H4 (cell line): ENCODE measurements around the gene CBFA2T2. TPM values are rescaled to one million over a fixed set of nuclear protein-coding genes. Genes with fewer than 3 reads are reported as not detected.
"Not testable (repeated sequence)": the region's sequence is repeated elsewhere in the genome, so short reads cannot be mapped to it uniquely, and the experiment has no call there.

Source experiments
- DNase-seq: peaks from one replicate; pipeline ENCODE4 v3.0.0-alpha.2; 2015; ENCODE audit warnings: low spot score
- total RNA-seq: library from RNA; depleted of rRNA; stranded (reverse); fragments of >200 nt; shearing (Covaris generic); gene quantifications from 2 replicates; pipeline ENCODE4 v1.2.3, GENCODE V29; 2014

CBFA2T2 gene
- total RNA-seq, 1 experiment from 2014 or later, result 3.6 TPM

DNA sequence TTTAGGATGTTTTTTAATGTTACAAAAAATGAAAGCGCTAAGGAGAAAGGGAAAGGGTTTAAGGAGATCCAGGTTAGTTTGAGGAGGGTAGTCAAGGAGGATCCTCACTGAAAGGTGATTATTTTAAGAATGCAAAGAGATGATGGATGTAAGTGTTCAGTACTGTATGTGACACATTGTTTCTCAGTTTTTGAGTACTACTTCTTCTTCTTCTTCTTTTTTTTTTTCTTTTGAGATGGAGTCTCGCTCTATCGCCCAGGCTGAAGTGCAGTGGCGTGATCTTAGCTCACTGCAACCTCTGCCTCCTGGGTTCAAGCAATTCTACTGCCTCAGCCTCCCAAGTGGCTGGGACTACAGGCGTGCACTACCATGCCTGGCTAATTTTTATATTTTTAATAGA lies 83.4 kb downstream of the CBFA2T2 start:
- not testable (repeated sequence) for DNase-seq

DNA sequence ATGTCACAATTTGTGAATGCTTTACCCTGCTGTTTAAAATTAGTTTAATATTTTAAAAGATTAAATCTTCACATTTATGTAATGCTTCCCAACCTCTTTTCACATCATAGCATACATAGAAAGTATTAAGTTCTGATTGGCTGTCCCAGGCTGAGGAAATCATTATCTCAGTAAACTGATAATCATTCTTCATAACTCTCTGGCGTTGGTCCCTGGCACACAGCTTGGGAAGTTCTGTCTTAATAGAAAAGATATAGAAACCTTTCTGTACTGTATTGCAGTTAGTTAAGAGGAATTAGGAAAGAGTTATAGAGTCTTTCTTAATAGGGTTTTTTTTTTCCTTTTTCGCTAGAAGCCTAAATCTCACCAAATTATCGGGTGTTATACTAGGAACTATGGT lies 85.4 kb downstream of the CBFA2T2 start:
- no peak for DNase-seq

DNA sequence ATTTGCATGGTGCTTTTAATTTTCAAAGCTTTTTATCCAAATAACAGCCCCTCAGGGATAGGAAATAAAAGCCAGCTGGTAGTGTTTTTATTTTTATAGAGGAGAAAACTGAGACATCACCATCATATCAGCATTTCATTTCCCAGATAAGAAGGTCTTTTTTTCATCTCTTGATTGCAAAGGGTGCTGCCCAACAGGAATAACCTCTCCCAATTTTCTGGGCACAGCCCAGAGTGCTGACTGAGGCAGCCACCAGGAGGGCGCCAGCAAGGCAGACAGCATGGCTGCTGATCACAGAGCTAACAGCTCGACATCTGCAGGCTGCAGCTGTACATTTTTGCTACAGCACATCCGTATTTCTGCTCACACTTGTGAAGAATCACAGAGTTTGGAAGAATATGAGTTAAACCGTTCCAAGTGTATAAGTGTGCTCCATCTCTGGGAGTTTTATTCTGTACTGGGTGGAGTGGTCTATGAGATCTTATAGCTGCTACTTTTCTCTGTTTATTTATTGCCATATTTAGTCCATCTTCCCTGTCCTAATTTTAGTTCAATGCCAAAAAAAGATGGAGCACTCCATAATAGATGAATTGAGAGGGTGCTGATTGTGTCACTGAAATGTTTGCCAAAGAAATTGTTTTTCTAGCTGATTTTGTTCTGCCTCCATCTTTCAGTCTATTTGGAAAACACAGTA lies 86.7 kb downstream of the CBFA2T2 start:
- no peak for DNase-seq

DNA sequence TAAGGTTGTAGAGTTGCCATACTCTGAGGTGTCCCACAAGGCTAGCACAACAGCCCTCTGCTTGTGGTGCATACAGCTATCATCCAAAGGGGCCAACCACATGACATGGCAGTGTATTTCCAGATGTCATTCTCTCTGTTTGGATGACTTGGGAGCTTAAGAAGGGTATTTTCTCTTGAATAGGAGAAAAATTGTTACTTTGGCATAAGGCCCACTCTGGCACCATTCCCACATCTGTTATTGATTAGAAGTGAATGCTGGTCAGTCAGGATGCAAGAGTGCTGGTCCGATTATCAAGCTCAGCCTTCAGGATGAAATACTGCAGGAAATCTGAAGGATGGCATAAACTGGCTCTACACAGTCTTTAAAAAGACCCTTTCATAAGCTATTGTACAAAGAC lies 88.6 kb downstream of the CBFA2T2 start:
- no peak for DNase-seq

DNA sequence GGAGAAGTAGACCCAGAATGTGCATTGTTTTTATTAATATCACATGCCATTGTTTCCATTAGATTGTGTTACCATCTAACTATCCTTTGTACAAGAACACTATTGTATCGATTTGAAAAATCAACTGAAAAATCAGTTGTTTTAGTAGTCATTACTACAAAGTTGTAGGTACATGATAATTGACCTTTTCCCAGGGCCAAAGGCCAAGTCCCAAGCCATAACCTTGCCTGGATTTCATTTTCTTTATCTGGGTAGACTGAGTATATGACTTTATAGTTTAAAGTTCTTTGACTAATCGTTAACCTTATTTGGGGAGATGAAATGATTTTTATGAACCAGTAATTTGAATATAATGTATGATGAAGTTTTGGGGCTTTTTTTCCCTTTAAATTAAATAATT lies 93.2 kb downstream of the CBFA2T2 start:
- DNase-seq, result no peak

DNA sequence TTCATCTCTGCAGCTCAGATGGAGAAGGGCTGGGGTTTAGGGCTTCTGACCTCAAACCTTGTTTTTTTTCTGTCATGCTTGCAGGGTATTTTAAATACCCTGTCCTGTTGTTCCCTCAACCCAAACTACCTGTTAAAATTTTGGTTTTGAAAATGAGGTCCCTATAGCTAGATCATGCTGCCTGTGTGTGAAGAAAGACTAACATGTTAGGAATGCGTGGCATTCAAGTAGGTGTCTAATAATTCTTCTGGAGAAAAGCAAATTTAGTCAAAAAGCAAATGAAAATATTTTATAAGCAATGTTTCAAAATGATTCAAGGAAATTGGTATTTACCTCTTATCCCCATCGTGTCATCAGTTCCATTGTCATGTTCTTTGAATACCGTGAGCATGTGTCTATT lies 95.1 kb downstream of the CBFA2T2 start:
- DNase-seq, result no peak

DNA sequence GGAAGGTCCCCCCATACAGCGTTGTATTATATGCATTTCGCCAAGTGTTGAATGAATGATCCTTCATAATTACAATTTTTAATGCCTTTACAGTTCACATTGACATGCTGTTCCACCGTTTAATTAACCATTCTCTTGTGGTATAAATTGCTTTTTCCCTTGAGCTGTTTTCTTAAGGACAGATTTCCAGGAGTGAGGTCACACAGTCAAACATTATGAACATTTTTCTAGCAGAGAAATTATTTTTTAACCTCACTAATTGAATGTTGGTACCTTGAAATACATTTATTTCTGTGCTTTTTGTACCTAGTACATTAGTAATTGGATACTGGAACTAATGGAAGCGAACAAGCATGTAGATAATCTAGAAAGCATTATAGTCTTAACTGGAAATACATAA lies 95.5 kb downstream of the CBFA2T2 start:
- no peak for DNase-seq

DNA sequence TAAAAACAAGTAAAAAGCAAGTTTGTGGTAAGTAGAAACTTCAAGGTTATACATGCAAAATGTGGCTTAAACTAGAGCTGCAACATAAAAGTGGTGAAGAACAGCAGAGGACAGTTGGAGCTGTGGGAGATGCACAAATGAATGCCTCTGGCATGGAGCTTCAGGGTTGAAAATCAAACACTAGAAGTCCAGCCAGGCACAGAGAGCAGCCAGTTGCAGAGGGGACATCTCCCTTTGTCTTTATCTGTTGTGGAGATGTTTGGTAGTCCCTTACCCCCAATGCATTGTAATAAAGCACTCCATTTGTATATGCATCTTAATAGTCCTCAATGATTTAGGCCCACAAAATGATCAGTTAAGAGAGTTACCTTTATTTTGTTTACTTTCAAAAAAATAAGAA lies 99.2 kb downstream of the CBFA2T2 start:
- no peak for DNase-seq

DNA sequence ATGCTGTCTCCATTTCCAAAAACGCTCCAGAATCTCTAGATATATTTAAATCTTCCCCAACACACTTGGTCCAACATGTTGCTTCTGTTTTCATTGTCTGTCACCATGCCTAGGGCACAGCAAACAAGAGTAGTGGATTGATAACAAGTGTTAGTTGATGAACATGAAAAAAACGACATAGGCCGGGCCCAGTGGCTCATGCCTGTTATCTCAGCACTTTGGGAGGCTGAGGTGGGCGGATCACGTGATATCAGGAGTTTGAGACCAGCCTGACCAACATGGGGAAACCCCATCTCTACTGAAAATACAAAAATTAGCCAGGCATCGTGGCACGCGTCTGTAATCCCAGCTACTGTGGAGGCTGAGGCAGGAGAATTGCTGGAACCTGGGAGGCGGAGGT lies 102.0 kb downstream of the CBFA2T2 start:
- DNase-seq, result not testable (repeated sequence)

DNA sequence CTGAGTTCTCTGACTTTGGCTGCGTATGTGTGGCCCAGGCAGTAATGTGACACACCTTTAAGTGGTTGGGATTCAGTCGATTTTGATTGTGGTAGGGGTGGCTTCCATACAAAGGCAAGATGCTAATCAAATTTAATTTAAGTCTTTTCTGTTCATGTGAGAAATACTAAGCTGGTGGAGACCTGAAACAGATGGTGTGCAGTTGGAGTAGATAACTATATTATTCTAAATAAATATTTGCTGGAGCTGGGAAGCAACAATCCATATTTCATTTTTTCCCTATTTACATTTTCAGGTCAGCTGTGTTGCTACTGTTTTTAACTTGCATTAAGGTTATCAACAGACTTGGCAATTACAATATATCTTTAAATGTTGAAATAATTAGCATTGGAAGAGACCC lies 104.8 kb downstream of the CBFA2T2 start:
- no peak for DNase-seq

DNA sequence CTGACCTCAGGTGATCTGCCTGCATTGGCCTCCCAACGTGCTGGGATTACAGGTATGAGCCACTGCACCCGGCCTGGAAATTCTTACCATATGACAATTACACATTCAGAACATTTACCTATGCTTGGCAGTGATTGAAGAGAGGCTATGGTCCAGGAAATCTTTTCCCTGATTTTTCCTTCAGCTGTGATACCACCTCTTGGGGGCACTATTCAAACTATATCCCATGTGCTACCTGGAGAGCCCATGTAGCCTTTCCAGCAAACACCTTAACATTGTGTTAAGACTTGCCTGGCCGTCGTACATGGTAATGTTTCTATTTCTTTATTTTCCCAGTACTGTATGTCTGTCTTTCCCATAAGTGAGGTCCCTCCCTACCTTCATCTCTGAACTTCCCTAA lies 110.5 kb downstream of the CBFA2T2 start:
- no peak for DNase-seq

DNA sequence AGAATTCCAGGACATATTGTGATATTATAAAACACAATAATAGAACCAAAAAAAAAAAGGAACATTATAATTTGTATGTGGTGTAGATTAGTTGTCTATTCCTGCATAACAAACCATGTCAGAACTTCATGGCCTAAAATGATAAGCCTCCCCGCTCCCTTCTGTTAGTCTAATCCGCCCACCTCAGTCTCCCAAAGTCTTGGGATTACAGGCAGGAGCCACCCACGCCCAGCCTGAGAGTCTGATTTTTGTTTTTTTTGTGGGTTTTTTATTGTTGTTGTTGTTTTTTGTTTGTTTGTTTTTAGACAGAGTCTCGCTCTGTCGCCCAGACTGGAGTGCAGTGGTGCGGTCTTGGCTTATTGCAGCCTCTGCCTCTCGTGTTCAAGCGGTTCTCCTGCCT lies 111.1 kb downstream of the CBFA2T2 start:
- DNase-seq, result no peak

DNA sequence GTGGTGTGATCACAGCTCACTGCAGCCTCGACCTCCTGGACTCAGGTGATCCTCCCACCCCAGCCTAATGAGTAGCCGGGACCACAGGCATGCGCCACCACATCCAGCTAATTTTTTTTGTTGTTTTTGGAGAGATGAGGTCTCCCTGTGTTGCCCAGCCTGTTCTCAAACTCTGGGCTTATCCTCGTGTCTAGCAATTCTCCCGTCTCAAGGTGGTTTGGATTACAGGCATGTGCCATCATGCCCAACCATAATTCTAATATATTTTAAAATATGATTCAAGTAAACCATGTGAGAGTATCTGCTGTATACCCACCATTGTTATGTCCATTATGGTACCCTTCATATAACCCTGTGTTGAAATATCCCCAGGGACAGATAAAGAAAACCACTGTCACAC lies 112.0 kb downstream of the CBFA2T2 start:
- DNase-seq, result no peak

DNA sequence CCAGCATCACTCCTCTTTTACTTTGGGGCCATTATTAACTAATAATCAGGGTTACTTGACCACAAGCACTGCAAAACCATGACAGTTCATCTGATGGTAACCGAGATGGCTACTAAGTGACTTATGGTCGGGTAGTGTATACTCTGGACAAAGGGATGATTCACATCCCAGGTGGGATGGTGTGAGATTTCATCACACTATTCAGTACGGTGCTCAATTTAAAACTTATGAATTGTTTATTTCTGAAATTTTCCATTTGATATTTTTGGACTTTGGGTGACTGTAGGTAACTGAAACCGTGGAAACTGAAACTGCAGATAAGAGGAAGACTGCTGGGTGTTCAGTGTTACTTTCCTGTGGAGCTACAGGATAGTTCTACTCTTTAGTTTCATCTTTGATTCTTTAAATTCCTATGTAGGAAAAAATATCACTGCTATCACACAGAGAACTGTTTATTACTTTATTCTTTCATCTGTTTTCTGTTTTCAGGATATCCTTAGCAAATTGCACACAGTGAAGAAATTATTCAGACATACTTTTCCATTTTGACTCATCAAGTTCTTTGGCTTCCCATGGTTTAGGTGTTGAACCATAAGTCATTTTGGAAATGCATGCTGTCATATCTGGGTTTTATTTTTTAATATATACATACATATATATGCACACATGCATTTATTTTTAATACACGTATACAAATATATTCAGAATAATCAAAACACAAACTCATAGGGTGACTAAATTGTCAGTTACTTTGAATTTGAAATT lies 113.1 kb downstream of the CBFA2T2 start:
- no peak for DNase-seq

DNA sequence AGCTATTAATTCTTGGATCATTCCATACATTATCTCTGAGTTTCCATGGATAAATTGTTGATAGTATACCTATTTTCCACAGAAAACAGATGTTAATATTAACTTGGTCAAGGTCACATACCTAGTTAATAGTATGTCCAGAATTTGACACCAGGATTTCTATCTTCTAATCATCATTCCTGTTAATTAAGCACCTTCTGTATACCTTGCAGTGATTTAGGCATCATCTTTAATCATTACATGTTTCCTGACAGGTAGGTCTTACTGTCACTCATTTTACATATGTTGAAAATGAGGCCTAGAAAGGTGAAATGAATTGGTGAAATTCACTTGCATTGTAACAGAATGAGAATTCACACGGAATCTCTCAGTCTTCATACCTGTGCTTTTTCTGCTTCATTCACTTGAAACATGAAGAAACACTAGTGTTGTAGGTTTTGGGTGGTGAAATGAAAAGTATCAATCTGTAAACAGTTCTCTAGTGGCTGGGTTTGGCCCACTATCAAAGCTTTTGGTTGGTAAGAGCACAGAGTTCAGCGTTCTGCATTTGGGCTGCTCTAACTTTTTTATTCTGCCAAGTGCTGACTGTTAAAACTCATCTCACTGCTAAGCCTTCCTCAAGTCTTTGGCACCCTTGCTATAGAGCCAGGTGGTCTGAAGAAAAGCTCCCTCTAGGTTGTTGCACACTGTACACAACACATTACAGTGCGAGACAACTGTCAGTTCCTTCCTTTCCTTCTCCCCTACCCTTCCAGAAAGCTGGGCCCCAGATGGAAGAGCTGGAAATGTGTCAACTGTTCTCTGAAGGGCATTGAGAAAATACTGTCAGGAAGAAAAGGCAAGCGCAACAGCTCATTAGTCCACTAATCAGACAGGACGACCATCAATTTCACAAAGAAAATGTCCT lies 114.4 kb downstream of the CBFA2T2 start:
- DNase-seq, result no peak

DNA sequence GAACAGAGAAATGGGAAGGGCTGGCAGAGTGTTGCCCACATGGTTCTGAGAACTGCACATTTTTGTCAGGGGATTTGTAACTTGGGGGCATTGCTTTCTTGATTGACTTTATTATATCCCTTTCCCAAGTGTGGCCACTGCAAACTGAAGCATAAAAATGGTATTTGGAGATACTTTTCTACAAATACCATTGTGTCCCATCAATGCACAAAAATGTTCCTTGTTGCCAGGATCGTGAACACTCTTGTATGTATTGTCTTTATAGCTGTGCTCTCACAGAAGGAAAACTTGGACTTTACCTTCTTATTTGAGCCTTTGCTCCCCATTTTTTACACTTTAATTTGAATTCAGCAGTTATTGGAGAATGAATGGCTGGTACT lies 115.1 kb downstream of the CBFA2T2 start:
- DNase-seq, result no peak

DNA sequence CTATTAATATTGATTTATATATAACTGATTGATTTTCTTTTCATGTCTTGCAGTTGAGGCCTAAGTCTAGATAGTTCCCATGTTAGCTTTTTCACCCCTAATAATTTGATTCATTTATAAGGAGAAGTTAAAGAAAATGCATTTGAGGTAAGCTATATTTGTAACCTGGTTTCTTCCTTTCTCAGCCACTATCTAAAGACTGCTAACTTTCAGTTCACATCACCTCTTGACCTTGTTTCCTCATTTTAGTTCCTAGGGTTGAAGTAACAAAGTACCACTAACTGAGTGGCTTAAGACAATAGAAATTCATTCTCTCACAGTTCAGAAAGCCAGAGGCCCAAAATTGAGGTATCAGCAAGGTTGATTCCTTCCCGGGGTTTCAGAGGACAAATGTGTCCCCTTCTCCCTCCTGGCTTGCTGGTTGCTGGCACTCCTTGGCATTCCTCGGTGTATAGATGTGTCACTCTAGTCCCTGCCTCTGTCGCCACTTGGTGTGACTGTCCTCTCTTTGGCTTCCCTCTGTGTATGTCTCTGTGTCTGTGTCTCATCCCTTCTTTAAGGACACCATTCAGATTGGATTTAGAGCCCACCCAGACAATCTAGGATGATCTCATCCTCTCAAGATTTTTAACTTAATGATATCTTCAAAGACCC lies 116.3 kb downstream of the CBFA2T2 start:
- DNase-seq, result no peak

DNA sequence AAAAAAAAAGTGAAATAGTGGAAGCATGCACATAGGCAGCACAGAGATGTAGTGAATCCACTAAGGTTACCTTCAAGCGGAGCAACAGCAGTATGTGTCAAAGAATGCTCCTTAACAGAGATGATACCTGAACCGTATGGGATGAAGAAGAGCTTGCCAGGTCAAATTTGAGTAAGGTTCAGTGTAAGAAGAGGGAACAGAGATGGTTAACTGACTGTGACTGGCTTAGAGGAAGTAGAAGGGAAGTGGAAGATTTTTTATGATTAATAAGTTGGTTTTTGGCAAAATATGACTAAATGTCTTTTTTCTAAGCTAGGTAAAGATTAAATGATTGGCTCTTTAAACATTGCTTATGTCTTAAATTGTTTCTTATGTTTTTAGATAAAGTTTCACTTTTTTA lies 119.6 kb downstream of the CBFA2T2 start:
- DNase-seq, result no peak

DNA sequence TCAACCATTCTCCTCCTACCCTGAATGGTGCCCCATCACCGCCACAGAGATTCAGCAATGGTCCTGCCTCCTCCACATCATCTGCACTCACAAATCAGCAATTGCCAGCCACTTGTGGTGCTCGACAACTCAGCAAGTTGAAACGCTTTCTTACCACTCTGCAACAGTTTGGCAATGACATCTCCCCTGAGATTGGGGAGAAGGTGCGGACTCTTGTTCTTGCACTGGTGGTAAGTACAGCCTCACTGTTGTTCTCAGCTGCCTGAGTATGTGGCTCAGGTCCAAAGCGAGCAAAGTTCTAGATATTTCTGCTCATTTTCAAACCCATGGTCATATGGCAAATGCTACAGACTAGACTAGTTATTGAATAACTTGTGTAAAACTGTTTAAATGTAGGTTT lies 121.2 kb downstream of the CBFA2T2 start:
- no peak for DNase-seq

DNA sequence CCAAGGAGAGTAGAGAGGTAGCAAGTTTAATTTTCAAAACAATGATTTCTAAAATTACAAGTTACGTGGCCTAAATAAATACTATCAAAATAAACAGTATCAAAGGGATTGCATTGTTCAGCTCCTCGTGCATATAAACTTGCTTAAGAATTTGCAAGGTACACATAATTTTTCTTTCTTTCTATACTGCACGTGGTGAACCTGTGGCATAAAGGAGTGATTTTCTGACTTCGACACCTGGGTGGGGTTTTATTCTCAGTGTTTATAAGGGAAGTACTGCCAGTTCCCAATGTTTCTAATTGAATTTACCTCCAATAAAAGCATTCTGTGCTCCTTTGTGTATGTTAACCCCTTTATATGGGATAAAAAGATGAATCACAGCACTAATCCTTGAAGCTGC lies 122.1 kb downstream of the CBFA2T2 start:
- no peak for DNase-seq

DNA sequence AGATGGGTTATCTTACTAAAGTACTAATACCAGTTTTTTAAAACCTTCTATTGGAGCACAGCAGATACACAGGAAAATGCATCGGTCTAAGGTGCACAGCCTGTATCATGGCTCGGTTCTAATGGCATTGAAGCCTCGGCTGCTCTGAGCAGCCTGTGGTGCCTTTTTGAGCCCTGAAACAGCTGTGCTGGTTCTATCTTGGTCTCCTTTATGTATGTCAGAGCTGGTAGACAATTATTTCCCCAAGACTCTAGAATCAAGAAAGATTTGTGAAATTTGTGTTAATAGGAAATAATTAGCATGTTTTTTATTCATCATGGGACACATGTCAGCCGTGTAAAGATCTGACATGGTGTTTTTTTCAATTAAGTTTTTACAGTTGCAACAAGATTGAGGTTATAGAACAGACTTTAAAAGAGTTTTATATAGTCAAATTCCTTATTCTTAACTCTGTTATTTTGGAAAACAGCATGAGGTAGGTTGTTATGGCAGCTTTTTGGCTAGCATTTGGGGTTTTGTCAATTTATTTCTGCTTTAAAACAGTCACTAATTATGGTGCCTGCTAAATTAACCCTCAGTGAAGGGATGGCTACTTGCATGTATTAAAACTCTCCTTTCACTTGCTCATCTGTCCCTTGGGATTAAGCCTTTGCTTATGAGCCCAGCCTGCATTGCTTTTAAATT lies 132.0 kb downstream of the CBFA2T2 start:
- no peak for DNase-seq
